Activated effector memory CD4-positive, alpha-beta T cell treated with Interleukin-2 at 50 U/mL for 16 hours (primary cell): Measurements from ENCODE around the gene PPP2R3B.

Experiments
- DNase-seq: peaks from one replicate; pipeline ENCODE4 v3.0.0-alpha.2; 2020

PPP2R3B gene

GRCh38 chrX:370244-370962 is 16.3 kb downstream of the PPP2R3B start:
- DNase-seq = no peak

- no peak for DNase-seq
Observed at GRCh38 chrX:369563-370101, 17.1 kb downstream of the PPP2R3B start.

GRCh38 chrX:368811-369562 is 17.7 kb downstream of the PPP2R3B start:
- DNase-seq = no peak

- DNase-seq = no peak
Observed at GRCh38 chrX:367866-368265, 18.8 kb downstream of the PPP2R3B start.

GRCh38 chrX:367349-367748 is 19.4 kb downstream of the PPP2R3B start:
- DNase-seq = no peak

GRCh38 chrX:363621-364375 is 22.9 kb downstream of the PPP2R3B start:
- no peak for DNase-seq

- DNase-seq = no peak
Observed at GRCh38 chrX:362937-363620, 23.6 kb downstream of the PPP2R3B start.

- DNase-seq = no peak
Observed at GRCh38 chrX:362351-362750, 24.4 kb downstream of the PPP2R3B start.

GRCh38 chrX:361231-362145 is 25.2 kb downstream of the PPP2R3B start:
- DNase-seq = no peak

- no peak for DNase-seq
Observed at GRCh38 chrX:360496-361150, 26.1 kb downstream of the PPP2R3B start.

GRCh38 chrX:358651-359143 is 28.0 kb downstream of the PPP2R3B start:
- no peak for DNase-seq

GRCh38 chrX:357693-358471 is 28.8 kb downstream of the PPP2R3B start:
- peak; percentile 13 for DNase-seq

- DNase-seq = no peak
Observed at GRCh38 chrX:357035-357692, 29.5 kb downstream of the PPP2R3B start.

GRCh38 chrX:356385-357034 is 30.2 kb downstream of the PPP2R3B start:
- no peak for DNase-seq

GRCh38 chrX:355329-356050 is 31.2 kb downstream of the PPP2R3B start:
- DNase-seq = no peak

- no peak for DNase-seq
Observed at GRCh38 chrX:353566-354535, 32.9 kb downstream of the PPP2R3B start.
